Eye (tissue), 1 donor: ENCODE data around the gene AMOT.

Experiments used
- DNase-seq: peaks from one replicate; pipeline ENCODE4 v3.0.0-alpha.2; 2015

Gene AMOT

GRCh38 chrX:112731793-112732192 is 108.8 kb downstream of the AMOT start:
- DNase-seq, result no peak
